Hepatocyte (in vitro differentiated cells): Measurements from ENCODE around the gene EEF1A2.

Experiments used
- EZH2 ChIP-seq: fragments of 200-600 bp; sonication (generic); IDR thresholded peaks from 2 replicates; pipeline ENCODE4 v1.6.1; 2016; ENCODE audit warnings: antibody characterized with exemption, mild to moderate bottlenecking, borderline replicate concordance
- EZH2phosphoT487 ChIP-seq: fragments of 200-600 bp; sonication (generic); IDR thresholded peaks from one replicate; pipeline ENCODE4 v1.6.1; 2018; ENCODE audit warnings: antibody characterized with exemption, mild to moderate bottlenecking, low read depth, moderate library complexity; ENCODE audit not compliant: unreplicated experiment, severe bottlenecking
- TF ChIP-seq, protein P1 (sequence below): fragments of 200-600 bp; sonication (generic); IDR thresholded peaks from 2 replicates; pipeline ENCODE4 v1.5.1; 2016; ENCODE audit warnings: antibody characterized with exemption, mild to moderate bottlenecking; ENCODE audit not compliant: poor library complexity

DNA sequence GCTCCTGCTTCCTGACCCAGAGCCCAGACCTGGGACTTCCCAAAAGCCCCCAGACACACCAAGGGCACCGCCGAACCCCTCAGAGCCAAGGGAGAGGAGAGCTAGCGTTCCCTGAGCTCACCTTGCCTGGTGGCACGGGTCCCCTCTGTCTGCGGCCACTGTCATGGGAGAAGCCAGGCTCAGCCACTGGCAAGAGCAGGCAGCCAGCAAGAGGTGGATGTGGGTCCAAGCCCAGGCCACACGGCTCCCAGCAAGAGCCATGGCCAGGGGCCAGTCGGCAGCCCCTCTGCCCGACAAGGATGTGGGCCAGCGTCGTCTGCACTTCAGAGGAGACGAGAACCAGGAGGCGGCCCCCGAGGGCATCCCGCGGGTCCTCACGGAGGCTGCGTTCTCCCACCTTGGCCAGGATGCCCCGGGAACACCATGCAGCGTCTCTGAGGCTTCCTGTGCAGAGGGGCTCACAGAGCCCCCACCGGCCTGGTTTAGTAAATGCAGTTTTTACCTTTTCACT, 19.5 kb upstream of the EEF1A2 start:
- TF ChIP-seq, protein P1, sequence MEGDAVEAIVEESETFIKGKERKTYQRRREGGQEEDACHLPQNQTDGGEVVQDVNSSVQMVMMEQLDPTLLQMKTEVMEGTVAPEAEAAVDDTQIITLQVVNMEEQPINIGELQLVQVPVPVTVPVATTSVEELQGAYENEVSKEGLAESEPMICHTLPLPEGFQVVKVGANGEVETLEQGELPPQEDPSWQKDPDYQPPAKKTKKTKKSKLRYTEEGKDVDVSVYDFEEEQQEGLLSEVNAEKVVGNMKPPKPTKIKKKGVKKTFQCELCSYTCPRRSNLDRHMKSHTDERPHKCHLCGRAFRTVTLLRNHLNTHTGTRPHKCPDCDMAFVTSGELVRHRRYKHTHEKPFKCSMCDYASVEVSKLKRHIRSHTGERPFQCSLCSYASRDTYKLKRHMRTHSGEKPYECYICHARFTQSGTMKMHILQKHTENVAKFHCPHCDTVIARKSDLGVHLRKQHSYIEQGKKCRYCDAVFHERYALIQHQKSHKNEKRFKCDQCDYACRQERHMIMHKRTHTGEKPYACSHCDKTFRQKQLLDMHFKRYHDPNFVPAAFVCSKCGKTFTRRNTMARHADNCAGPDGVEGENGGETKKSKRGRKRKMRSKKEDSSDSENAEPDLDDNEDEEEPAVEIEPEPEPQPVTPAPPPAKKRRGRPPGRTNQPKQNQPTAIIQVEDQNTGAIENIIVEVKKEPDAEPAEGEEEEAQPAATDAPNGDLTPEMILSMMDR, result no peak
- TF ChIP-seq EZH2 (no peak), EZH2phosphoT487 (no peak)
